GM03348 (cell line): Measurements from ENCODE around the gene RNF113B.

Source experiments
- DNase-seq: peaks from one replicate; pipeline ENCODE4 v3.0.0; 2012; ENCODE audit warnings: low spot score

Gene RNF113B

DNA sequence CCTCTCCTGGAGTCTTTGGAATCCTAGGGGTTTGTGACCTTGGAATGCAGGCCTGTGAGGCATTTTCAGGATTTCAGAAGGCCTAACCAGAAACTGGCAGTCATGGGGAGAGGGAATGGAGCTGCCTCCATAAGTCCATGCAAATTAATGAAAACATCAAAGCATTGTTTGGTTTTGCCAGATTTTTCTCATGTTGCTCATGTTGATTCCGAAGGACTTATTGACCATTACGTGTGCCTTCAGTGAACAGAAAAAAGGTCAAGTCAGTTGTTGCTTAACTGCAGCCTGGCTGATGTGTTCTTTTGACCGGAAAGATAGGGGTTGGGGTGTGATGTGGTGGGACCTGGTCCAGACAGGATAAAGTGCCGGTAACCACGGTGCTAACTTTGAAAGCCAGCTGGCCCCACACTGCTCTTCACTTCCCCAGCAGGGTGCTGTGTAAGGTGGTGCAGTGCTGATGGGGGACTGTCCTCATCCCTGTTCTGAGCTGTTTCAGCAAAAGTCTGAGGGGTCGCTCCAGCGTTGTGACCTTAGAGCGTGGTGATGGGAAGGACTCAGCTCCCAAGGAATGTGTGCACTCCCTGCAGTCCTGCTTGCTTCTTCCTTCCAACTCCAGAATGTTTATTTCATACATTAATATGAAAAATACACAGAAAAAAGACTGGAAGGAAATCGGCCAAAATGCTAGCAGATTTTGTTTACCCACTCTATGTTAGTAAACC, 3.5 kb downstream of the RNF113B start:
- DNase-seq: peak; percentile 77

DNA sequence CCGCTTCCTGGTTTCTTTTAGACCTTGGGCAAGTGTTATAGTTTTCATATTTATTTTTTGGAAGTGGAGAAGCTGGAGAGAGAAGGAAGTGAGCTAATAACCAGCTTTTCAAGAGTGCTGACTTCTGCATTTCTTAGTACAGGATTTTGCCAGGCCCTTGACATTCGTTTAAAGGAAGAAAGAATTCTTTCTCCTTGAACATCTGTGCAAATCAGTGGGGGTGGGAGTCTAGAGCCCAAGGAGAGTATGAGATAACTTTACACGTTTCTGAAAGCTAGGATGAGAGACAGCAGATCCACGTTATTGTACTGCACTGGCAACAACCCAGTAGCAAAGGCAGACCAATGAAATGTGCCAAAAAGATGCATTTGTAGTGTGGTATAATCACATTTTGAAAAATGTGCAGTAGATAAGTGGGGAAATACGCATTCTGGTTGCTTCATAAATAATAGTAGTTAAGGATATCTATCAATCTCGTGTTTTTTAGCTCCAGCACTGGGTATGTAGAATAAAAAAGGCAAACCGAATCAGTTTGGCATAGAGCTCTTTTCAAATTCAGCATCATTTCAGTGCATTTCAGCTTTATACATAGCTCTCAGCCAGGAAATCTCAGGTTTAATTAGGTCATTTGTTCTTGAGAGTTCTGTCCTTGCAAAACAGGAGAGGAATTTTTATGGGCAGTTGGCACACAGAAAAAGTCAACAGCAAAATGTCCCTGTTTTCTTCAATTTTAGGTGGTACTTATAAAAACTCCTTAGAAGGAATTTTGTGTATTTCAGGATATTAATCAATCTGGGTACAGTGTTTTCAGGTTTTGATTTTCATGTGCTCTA, 4.3 kb downstream of the RNF113B start:
- DNase-seq: no peak

GRCh38 chr13:98171900-98172589, 5.0 kb downstream of the RNF113B start:
- DNase-seq: peak; percentile 59

DNA sequence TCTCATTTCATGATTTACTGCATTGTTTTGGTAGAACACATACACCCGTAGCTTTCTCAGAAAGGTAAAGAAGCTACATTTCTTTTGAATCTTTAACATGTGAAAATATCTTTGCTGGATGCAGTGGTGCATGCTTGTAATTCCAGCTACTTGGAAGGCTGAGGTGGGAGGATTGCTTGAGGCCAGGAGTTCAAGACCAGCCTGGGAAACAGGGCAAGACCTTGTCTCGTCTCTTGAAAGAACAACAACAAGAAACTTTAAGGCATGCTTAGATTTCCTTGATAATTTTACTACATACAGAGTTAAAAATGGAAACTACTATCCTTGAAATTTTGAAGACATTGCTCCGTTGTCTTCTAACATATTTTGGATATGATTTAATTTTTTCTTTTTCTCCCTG, 7.7 kb downstream of the RNF113B start:
- DNase-seq: no peak

- no peak for DNase-seq
Measured at GRCh38 chr13:98162935-98163334, 14.1 kb downstream of the RNF113B start.

GRCh38 chr13:98158172-98158899, 18.7 kb downstream of the RNF113B start:
- DNase-seq: no peak

DNA sequence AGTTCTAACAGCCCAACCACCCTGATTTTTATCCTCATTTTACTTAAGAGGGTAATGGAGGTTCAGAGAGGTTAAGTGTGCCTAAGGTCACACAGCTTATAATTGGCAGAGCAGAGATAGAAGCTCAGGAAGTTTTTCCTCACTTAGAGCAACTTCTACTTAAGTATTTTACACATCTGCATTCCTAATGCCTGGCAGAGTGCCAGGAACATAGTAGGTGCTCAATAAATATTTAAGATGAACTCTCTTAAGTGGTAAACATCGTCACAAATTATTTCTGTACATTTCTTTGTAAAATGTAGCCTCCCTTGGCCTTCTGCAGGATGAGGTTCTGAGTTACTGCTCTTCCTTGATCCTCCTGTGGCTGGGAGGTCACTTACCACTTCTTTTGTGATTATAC, 19.5 kb downstream of the RNF113B start:
- no peak for DNase-seq

- no peak for DNase-seq
Measured at GRCh38 chr13:98157188-98157587, 19.9 kb downstream of the RNF113B start.

DNA sequence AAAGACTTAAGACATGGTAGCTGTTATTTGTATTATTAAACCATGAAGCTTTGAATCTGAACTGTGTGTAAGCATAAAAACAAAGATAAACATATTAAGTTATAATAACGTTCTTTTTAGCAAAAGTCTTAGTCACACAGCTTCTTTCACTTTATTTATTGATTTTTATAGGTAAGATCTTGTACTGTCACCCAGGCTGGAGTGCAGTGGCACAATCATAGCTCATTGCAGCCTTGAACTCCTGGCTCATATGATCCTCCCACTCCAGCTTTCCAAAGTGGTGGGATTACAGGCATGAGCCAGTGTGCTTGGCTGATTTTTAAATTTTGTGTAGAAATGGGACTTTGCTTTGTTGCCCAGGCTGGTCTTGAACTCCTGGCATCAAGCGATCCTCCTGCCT, 20.8 kb downstream of the RNF113B start:
- no peak for DNase-seq

- DNase-seq: no peak
Measured at GRCh38 chr13:98155475-98156109, 21.5 kb downstream of the RNF113B start.

DNA sequence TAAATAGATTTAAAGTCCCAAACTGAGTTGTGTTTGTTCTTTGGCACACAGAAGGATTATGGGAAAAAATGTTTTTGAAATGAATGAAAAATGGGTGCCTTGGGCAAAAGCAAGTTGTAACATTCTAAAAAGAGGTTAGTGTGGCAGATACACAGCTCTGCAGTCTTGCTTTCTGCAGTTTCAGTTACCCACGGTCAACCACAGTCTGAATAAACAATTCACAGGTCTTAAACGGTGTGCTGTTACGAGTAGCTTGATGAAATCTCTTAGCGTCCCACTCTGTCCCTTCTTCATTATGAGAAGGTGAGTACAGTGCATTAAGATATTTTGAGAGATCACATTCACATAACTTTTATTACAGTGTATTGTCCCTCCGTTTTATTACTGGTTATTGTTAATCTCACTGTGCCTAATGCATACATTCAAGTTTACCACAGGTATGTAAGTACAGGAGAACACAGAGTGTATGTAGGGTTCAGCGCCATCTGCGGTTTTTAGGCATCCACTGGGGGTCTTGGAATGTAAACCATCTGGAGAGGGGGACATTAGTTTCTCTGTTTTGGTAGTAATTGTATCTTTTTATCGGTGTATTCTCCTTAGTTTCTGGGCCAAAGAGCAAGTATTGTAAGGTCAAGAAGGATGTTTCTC, 26.1 kb downstream of the RNF113B start:
- no peak for DNase-seq

DNA sequence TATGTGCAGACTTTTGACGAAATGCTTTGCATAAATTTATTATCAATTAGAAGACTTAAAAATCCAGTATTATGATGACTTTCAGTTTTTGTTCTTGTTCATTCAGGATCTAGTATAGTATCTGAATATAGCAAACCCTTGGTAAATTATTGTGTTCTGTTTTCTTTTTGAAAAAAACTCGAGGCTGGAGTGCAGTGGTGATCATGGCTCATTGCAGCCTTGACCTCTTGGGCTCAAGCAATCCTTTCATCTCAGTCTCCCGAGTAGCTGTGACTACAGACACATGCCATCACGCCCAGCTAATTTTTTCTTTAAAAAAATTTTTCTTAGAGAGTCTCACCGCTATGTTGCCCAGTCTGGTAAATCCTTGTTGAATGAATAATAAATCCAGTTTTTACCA, 29.5 kb downstream of the RNF113B start:
- DNase-seq: no peak

- peak; percentile 52 for DNase-seq
Measured at GRCh38 chr13:98144801-98145350, 32.2 kb downstream of the RNF113B start.

DNA sequence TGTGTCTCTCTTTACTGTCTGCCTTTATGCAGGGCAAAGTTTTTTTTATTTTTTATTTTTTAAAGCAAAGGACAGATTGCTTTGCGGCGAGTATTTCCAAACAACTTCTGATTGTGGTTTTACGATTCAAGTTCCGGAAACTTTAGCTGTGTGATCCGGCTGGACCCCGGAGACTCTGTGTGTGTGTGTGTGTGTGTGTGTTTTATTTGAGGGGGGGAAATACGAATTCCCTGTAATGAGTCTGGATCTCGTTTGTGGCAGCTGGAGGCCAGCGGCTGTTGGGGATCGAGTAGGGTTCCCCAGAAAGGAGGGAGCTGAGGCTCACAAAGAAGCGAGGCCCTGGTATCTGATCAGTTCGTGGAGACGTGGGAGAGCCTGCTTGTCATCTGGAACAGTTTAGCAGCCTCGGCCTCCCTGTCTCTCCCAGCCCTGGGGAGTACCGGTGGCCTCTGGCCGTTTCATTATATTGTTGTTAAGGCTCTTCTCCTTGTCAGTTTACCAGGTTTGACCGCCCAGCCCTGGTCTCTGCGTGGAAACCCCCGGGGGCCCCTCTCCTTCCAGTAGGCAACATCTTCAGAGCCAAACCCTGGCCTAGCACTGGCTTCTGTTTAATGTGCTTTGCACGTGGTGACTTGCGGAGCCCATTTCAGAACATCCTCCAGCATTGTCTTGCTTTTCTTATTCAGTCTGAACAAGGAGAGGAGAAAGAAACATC, 32.9 kb downstream of the RNF113B start:
- DNase-seq: peak; percentile 59

DNA sequence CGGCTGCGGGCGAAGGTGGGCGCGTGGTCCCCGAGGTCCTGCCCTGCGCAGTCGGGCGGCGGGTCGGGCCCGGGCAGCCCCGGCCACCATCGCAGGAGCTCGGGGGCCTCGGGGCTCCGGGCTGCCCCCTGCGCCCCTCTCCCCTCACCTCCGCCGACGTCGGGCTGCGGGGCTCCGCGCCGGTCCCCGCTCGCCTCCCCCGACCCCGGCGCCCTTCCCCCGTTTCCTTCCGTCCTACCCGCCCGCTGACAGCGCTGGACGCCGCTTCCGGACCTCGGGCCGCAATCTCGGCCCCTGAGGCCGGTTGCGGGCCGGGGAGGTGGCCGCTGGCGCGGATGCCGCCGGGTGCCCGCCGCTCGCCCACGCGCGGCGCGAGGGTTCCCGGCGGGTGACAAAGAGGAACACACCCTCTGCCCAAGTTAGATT, 33.5 kb downstream of the RNF113B start:
- peak; percentile 55 for DNase-seq

DNA sequence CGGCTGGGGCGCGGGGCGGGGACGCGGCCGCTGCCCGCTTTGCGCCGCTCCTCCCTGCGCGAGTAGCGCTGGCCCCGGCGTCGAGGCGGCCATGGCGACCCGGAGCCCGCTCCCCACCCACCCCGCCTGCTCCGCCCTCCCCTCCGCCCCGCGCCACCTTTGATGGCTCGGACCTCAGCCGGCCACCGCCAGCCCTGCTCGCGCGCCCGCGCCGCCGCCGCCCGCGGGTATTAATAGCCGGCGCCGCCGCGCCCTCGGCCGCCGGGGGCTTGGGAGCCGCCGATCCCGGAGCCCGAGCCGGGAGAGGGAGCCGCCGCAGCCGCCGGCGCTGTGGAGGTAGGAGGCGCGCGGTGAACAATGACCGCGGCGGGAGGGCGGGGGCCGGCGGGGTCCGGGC, 33.9 kb downstream of the RNF113B start:
- no peak for DNase-seq

DNA sequence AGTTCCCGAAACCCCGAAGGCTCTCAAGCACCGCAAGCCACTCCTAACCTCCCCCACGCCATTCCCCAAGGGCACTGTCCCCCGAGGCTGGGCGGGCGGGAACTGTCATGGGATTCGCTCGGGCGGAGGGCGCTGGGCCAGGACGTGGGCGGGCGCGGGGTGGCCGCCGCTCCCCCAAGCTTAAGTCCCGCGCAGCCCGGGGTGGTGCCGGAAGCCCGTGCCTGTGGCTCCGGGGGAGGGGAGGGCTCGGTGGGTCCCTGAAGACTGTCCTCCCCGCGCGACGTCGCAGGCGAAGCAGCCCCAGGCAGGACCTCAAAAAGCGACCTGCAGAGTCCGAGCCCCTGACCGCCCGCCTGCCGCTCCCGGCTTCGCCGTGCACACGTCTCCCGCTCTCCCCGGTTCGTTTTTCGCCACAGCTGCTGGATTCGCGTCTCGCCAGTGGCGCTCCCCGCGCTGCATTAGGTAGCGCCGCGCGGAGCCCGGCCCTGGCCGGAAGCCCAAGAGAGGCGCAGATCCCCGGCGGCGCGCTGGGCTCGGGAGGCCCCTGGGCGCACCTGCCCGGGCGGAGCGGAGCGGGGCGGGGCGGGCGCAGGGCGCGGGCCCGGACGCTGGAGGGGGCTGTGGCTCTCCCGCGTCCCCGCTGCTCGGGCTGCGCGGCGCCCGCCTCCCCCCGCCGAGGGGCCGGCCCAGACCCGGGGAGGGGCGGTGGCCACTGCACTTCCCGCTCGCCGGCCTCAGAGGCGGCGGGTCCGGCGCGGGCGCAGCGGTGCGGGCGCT, 34.5 kb downstream of the RNF113B start, which contains the start of gene FARP1:
TSS of gene FARP1 (plus strand) at position 715 of the 777 bp plus-strand sequence. CDS start 70,149 bp downstream, outside the sequence.
- peak; percentile 94 for DNase-seq

- DNase-seq: no peak
Measured at GRCh38 chr13:98141509-98142379, 35.3 kb downstream of the RNF113B start.
